ENCODE results near the gene RAB40C.

DNA sequence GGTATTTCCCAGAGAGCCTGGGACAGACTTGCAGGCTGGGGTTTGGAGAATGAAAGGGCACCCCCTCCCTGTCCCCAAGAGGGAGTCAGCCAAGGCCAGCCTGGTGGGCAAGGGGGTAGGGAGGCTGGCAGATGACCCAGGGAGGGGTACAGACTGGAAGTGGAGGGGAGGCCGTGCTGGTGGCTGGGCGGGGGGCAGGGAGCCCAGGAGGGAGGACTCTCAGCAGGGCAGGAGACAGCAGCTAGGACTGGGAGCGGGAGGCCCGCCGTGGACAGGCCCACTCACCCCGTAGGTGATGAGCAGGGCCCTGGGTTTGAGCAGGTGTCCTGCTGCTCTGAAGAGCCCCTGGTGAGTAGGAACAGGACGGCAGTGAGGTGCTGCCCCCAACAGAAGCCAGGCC, 45.1 kb downstream of the RAB40C start:
- TF ChIP-seq CTCF (IDR thresholded peaks at IDR 0.05; ENCODE audit: borderline replicate concordance, extremely low read depth, low read length, poor library complexity, severe bottlenecking) (no peak), EZH2 (IDR thresholded peaks at IDR 0.05; ENCODE audit: borderline replicate concordance, low read depth, low read length, severe bottlenecking) (no peak)

Measured in DND-41 (cell line).